AML-193 (cell line): ENCODE results near the gene TMEM14C.

Experiments used
- DNase-seq, 2 experiments: peaks; one replicate each; lab custom pipeline; 2025; lab: John Stamatoyannopoulos, UW

Gene TMEM14C

DNA sequence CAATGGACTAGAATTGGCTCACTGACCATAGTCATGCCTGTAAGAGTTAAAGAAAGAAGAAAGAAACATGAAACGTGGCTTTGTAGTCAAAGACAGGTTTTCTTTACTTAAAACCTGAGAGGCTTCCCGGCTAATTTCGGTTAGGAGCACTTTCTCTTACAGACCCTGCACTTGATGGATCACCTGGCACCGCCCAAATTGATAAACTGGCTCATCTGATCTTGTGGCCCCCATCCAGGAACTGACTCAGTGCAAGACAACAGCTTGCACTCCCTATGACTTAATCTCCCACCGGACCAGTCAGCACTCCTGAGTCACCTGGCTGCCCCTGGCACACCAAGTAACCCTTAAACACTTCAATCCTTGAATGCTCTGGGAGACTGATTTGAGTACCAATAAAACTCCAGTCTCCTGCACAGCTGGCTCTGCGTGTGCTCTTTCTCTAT is 37.0 kb downstream of the TMEM14C start:
- DNase-seq: no peak

DNA sequence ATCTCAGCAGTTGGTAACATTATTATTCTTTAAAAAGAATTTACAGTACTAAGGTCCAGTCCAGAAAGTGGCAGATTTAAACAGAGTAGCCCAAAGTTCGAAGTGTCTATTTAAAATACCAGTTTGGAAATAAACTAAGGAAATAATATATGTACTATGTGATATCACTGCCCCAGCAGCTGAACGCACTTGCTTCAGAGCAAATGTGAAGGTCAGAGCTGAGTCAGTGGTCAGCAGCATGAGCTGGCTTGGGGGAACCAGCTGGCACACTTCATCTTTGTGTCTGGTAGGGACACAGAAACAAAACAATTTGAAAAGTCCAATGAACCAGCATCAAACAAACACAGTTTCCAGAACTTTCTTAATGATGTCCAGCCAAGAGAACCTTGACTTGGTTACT is 40.1 kb downstream of the TMEM14C start:
- no peak for DNase-seq

DNA sequence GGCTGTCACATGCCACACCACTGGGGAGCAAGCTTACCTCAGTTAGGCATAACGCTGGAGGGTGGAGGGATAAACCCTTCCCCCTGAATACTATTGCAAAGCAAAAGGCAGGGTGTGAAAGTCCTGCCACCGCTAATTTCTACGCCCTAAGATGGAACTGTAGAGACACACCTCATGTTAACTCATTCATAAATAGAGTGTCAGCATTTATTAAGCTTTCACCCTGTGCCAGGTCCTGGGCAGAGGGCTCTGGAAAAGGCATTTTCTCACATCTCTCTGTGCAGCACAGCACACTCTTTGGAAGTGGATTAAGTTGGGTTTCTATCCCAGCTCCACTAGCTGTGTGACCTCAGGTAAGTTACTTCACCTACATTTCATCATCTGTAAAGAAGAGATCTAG is 46.5 kb downstream of the TMEM14C start:
- DNase-seq: no peak

DNA sequence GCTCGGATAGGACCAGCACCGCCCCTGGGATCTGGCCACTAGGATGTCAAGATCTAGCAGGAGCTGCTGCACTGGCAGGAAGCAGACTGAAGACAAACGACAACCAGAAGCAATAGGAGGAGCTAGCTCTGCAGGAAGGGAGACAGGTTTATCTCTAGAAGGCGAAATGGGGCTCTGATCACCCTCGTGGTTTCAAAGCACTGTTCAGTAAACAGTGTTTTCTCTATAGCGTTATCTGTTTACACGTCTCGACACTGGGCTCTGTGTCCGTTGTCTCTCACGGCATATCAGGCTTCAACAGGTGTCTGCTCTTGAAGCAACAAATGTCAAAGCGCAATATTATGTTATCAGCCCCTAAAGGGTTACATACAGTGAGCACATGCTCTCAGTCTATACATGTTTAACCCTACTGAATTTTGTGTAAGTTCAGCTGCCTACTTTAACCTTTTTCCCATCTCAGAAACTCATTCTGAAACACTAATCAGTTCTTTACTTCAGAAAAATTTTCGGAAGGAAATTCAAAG is 48.6 kb downstream of the TMEM14C start:
- no peak for DNase-seq

DNA sequence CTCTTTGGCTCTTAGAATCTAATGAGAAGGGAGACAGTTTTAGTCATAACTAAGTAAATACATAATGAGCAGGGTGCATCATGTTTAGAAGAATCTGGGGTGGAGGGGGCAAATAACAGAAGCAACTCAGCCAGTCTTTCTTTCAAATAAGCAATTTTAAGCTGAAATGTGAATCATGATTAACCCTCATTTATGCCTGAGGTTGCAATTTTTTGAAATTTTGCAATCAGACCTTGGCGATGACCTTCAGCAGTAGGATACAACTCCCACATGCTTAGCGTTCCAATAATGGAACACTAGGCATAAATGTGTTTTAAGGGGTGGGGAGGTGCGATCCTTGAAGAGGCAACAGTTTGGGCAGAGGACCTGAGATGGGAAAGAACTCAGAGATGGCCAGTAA is 55.4 kb downstream of the TMEM14C start:
- no peak for DNase-seq

DNA sequence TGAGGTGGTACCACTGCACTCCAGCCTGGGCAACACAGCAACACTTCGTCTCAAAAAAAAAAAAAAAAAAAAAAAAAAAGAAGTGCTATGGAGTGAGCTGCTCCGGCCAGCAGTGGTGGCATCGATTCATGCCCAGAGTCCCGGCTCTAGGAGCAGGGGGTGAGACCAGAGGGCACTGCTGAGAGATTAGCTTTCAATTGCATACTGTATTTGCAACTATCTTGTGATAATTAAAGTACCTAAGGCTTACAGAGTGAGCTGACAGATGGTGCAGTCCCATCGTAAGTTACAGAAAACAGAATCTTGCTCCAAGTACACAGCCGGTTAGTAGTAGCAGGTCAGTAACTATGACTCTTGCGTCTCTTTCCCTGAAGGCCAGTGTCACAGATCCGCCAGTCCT is 56.2 kb downstream of the TMEM14C start:
- DNase-seq: no peak
